H1 (cell line): Measurements from ENCODE around the gene RHOT1. TPM values are rescaled to one million over a fixed set of nuclear protein-coding genes. Genes with fewer than 3 reads are reported as not detected.

Experiments
- CHD2 ChIP-seq: IDR thresholded peaks from 2 replicates; pipeline ENCODE4 v1.6.1; 2012; ENCODE audit warnings: low read length, improper control_type of control experiment
- JUN ChIP-seq: IDR thresholded peaks from 2 replicates; pipeline ENCODE4 v1.6.1; 2011; ENCODE audit warnings: low read depth, mild to moderate bottlenecking, improper control_type of control experiment, low read length
- POLR2AphosphoS5 ChIP-seq: IDR thresholded peaks from 2 replicates; pipeline ENCODE4 v1.6.1; 2011; ENCODE audit warnings: low read depth, low read length
- POU5F1 ChIP-seq: IDR thresholded peaks from 2 replicates; pipeline ENCODE4 v1.6.1; 2011; ENCODE audit warnings: low read depth, mild to moderate bottlenecking, low read length, moderate library complexity
- SP4 ChIP-seq: IDR thresholded peaks from 2 replicates; pipeline ENCODE4 v1.6.1; 2012; ENCODE audit warnings: low read length, inconsistent platforms
- USF2 ChIP-seq: IDR thresholded peaks from 2 replicates; pipeline ENCODE4 v1.6.1; 2011; ENCODE audit warnings: low read length, improper control_type of control experiment
- polyA plus RNA-seq, 7 experiments: library from polyadenylated mRNA; depleted of rRNA in 3 of 7; stranded (reverse) in 5 of 7; unstranded in 2 of 7; fragments of >200 nt in 5 of 7; fragments of 200-250 nt in 2 of 7; gene quantifications; 1 replicate in 5 of 7; 2 replicates in 1 of 7; 4 replicates in 1 of 7; pipeline versions ENCODE4 v1.2.1 to v1.2.3, GENCODE V29; 2011 to 2013; ENCODE audit warnings: missing spikeins in 2 of 7, mixed read lengths in 2 of 7
- total RNA-seq: library from RNA; stranded (reverse); fragmentation: NEBNext Ultra II Directional; extraction: Animal tissue kit (Norgen Biotek cat#: 25700); gene quantifications from 2 replicates; pipeline ENCODE4 v1.2.1, GENCODE V29; 2021
- TF ChIP-seq, protein P1 (sequence below): fragments of 300-600 bp; sonication (generic); IDR thresholded peaks from 2 replicates; pipeline ENCODE4 v1.7.1; 2012; ENCODE audit warnings: low read length, moderate library complexity, mild to moderate bottlenecking, inconsistent platforms; ENCODE audit not compliant: insufficient replicate concordance
- TF ChIP-seq, protein P2 (sequence below), 3 experiments: IDR thresholded peaks; 1 replicate in 2 of 3; 2 replicates in 1 of 3; pipeline versions ENCODE4 v1.5.1 to v1.6.1; 2011; ENCODE audit warnings: low read length in 3 of 3, mild to moderate bottlenecking in 3 of 3, inconsistent platforms in 2 of 3, low read depth in 1 of 3, moderate library complexity in 1 of 3; ENCODE audit not compliant: insufficient read depth in 1 of 3; ENCODE audit errors: control extremely low read depth in 1 of 3

The RHOT1 gene
- total and polyA plus RNA-seq, 2 of the 8 experiments (the other 6 are each of a cell fraction or from before 2014, with no cell fraction given): 34.2 to 38.2 TPM

- TF ChIP-seq, protein P1, sequence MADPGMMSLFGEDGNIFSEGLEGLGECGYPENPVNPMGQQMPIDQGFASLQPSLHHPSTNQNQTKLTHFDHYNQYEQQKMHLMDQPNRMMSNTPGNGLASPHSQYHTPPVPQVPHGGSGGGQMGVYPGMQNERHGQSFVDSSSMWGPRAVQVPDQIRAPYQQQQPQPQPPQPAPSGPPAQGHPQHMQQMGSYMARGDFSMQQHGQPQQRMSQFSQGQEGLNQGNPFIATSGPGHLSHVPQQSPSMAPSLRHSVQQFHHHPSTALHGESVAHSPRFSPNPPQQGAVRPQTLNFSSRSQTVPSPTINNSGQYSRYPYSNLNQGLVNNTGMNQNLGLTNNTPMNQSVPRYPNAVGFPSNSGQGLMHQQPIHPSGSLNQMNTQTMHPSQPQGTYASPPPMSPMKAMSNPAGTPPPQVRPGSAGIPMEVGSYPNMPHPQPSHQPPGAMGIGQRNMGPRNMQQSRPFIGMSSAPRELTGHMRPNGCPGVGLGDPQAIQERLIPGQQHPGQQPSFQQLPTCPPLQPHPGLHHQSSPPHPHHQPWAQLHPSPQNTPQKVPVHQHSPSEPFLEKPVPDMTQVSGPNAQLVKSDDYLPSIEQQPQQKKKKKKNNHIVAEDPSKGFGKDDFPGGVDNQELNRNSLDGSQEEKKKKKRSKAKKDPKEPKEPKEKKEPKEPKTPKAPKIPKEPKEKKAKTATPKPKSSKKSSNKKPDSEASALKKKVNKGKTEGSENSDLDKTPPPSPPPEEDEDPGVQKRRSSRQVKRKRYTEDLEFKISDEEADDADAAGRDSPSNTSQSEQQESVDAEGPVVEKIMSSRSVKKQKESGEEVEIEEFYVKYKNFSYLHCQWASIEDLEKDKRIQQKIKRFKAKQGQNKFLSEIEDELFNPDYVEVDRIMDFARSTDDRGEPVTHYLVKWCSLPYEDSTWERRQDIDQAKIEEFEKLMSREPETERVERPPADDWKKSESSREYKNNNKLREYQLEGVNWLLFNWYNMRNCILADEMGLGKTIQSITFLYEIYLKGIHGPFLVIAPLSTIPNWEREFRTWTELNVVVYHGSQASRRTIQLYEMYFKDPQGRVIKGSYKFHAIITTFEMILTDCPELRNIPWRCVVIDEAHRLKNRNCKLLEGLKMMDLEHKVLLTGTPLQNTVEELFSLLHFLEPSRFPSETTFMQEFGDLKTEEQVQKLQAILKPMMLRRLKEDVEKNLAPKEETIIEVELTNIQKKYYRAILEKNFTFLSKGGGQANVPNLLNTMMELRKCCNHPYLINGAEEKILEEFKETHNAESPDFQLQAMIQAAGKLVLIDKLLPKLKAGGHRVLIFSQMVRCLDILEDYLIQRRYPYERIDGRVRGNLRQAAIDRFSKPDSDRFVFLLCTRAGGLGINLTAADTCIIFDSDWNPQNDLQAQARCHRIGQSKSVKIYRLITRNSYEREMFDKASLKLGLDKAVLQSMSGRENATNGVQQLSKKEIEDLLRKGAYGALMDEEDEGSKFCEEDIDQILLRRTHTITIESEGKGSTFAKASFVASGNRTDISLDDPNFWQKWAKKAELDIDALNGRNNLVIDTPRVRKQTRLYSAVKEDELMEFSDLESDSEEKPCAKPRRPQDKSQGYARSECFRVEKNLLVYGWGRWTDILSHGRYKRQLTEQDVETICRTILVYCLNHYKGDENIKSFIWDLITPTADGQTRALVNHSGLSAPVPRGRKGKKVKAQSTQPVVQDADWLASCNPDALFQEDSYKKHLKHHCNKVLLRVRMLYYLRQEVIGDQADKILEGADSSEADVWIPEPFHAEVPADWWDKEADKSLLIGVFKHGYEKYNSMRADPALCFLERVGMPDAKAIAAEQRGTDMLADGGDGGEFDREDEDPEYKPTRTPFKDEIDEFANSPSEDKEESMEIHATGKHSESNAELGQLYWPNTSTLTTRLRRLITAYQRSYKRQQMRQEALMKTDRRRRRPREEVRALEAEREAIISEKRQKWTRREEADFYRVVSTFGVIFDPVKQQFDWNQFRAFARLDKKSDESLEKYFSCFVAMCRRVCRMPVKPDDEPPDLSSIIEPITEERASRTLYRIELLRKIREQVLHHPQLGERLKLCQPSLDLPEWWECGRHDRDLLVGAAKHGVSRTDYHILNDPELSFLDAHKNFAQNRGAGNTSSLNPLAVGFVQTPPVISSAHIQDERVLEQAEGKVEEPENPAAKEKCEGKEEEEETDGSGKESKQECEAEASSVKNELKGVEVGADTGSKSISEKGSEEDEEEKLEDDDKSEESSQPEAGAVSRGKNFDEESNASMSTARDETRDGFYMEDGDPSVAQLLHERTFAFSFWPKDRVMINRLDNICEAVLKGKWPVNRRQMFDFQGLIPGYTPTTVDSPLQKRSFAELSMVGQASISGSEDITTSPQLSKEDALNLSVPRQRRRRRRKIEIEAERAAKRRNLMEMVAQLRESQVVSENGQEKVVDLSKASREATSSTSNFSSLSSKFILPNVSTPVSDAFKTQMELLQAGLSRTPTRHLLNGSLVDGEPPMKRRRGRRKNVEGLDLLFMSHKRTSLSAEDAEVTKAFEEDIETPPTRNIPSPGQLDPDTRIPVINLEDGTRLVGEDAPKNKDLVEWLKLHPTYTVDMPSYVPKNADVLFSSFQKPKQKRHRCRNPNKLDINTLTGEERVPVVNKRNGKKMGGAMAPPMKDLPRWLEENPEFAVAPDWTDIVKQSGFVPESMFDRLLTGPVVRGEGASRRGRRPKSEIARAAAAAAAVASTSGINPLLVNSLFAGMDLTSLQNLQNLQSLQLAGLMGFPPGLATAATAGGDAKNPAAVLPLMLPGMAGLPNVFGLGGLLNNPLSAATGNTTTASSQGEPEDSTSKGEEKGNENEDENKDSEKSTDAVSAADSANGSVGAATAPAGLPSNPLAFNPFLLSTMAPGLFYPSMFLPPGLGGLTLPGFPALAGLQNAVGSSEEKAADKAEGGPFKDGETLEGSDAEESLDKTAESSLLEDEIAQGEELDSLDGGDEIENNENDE: no peak
- no peak for TF ChIP-seq POLR2AphosphoS5
- no peak for TF ChIP-seq SP4
- no peak for TF ChIP-seq JUN
- TF ChIP-seq, protein P2, sequence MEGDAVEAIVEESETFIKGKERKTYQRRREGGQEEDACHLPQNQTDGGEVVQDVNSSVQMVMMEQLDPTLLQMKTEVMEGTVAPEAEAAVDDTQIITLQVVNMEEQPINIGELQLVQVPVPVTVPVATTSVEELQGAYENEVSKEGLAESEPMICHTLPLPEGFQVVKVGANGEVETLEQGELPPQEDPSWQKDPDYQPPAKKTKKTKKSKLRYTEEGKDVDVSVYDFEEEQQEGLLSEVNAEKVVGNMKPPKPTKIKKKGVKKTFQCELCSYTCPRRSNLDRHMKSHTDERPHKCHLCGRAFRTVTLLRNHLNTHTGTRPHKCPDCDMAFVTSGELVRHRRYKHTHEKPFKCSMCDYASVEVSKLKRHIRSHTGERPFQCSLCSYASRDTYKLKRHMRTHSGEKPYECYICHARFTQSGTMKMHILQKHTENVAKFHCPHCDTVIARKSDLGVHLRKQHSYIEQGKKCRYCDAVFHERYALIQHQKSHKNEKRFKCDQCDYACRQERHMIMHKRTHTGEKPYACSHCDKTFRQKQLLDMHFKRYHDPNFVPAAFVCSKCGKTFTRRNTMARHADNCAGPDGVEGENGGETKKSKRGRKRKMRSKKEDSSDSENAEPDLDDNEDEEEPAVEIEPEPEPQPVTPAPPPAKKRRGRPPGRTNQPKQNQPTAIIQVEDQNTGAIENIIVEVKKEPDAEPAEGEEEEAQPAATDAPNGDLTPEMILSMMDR (IDR thresholded peaks at IDR 0.05; ENCODE audit: control extremely low read depth in 1 of 3, insufficient read depth in 1 of 3, low read depth in 1 of 3, low read length in 3 of 3): no peak
- no peak for TF ChIP-seq POU5F1
- no peak for TF ChIP-seq CHD2
- TF ChIP-seq USF2: no peak
These were observed 38.7 kb upstream of the RHOT1 start (continued) for GRCh38 chr17:32103476-32104113.
